SK-N-SH (cell line): ENCODE measurements around the gene FBN1. TPM values are rescaled to one million over a fixed set of nuclear protein-coding genes. Genes with fewer than 3 reads are reported as not detected.

Experiments used
- CTCF ChIA-PET: fragments of 300-600, 350-600 bp; formaldehyde crosslinking; extraction: SDS; loops from one replicate; lab custom pipeline; 2021; lab: Yijun Ruan, JAX
- POLR2A ChIA-PET: fragments of 350-600 bp; sonication (Branson Sonifier 250); formaldehyde crosslinking; extraction: SDS; loops from one replicate; lab custom pipeline; 2020; ENCODE audit warnings: antibody characterized with exemption, inconsistent platforms; lab: Yijun Ruan, JAX
- DNase-seq: peaks from one replicate; pipeline ENCODE4 v3.0.0; 2012
- H2AFZ ChIP-seq: fragments of 200-600 bp; sonication (generic); 2 replicates; pipeline ENCODE4 v1.8.1; 2016; ENCODE audit warnings: antibody characterized with exemption, mild to moderate bottlenecking, low read depth
- H3F3A ChIP-seq: fragments of 200-600 bp; sonication (generic); replicated peaks from 2 replicates; pipeline ENCODE3; 2016; ENCODE audit warnings: antibody characterized with exemption, mild to moderate bottlenecking; ENCODE audit not compliant: insufficient read depth
- H3K27ac ChIP-seq, 2 experiments: fragments of 200-500 bp in 1 of 2; fragments of 200-600 bp in 1 of 2; sonication (Bioruptor generic) in 1 of 2; sonication (generic), shearing (Covaris generic) in 1 of 2; 2 replicates each; pipeline versions ENCODE4 v1.5.1 to v1.6.1; 2014 to 2016; ENCODE audit warnings: low read depth in 2 of 2, inconsistent platforms in 1 of 2, low read length in 1 of 2, mild to moderate bottlenecking in 1 of 2, mixed read lengths in 1 of 2
- H3K27me3 ChIP-seq: fragments of 200-600 bp; sonication (generic), shearing (Covaris generic); 2 replicates; pipeline ENCODE4 v1.6.1; 2016; ENCODE audit warnings: mixed run types; ENCODE audit not compliant: insufficient read depth
- H3K36me3 ChIP-seq, 2 experiments: fragments of 200-500 bp in 1 of 2; fragments of 200-600 bp in 1 of 2; sonication (Bioruptor generic) in 1 of 2; sonication (generic) in 1 of 2; replicated peaks in 1 of 2; 2 replicates each; pipeline versions ENCODE3 to v1.5.1; 2014 to 2016; ENCODE audit warnings: low read length in 1 of 2, mild to moderate bottlenecking in 1 of 2; ENCODE audit not compliant: insufficient read depth in 2 of 2, control insufficient read depth in 1 of 2
- H3K4me1 ChIP-seq, 2 experiments: fragments of 200-500 bp in 1 of 2; fragments of 200-600 bp in 1 of 2; sonication (Bioruptor generic) in 1 of 2; sonication (generic), shearing (Covaris generic) in 1 of 2; 2 replicates each; pipeline versions ENCODE4 v1.5.1 to v1.6.1; 2014 to 2016; ENCODE audit warnings: low read depth in 1 of 2, low read length in 1 of 2, mixed run types in 1 of 2; ENCODE audit not compliant: insufficient read depth in 2 of 2, control insufficient read depth in 1 of 2
- H3K4me2 ChIP-seq: fragments of 200-600 bp; sonication (generic), shearing (Covaris generic); 2 replicates; pipeline ENCODE4 v1.6.1; 2017; ENCODE audit warnings: mixed run types
- H3K4me3 ChIP-seq, 2 experiments: fragments of 200-500 bp in 1 of 2; fragments of 200-600 bp in 1 of 2; sonication (Bioruptor generic) in 1 of 2; sonication (generic), shearing (Covaris generic) in 1 of 2; 2 replicates each; pipeline versions ENCODE4 v1.5.1 to v1.8.1; 2014 to 2016; ENCODE audit warnings: low read depth in 2 of 2, inconsistent platforms in 1 of 2, low read length in 1 of 2, mild to moderate bottlenecking in 1 of 2, mixed read lengths in 1 of 2, moderate library complexity in 1 of 2
- H3K79me2 ChIP-seq: fragments of 200-600 bp; sonication (generic); 2 replicates; pipeline ENCODE4 v1.8.1; 2017; ENCODE audit warnings: mild to moderate bottlenecking; ENCODE audit not compliant: insufficient read depth
- H3K9ac ChIP-seq: fragments of 200-600 bp; sonication (generic); 2 replicates; pipeline ENCODE4 v1.6.1; 2017; ENCODE audit warnings: mixed run types
- H3K9me2 ChIP-seq: fragments of 200-600 bp; sonication (generic); 2 replicates; pipeline ENCODE4 v1.6.1; 2017; ENCODE audit warnings: mixed run types
- H3K9me3 ChIP-seq: fragments of 200-600 bp; sonication (generic); 2 replicates; pipeline ENCODE4 v1.6.1; 2017; ENCODE audit warnings: mixed run types, mild to moderate bottlenecking, moderate library complexity
- H4K20me1 ChIP-seq: fragments of 200-600 bp; sonication (generic); 2 replicates; pipeline ENCODE4 v1.6.1; 2017; ENCODE audit warnings: mild to moderate bottlenecking, mixed run types; ENCODE audit not compliant: insufficient read depth
- EP300 ChIP-seq, 2 experiments: IDR thresholded peaks; 2 replicates each; pipeline versions ENCODE4 v1.4.0 to v1.6.1; 2012; ENCODE audit warnings: borderline replicate concordance in 1 of 2, low read depth in 1 of 2, low read length in 1 of 2
- FOSL2 ChIP-seq: IDR thresholded peaks from 2 replicates; pipeline ENCODE4 v1.4.0; 2012; ENCODE audit warnings: low read depth, mild to moderate bottlenecking, moderate library complexity, borderline replicate concordance
- FOXM1 ChIP-seq: IDR thresholded peaks from 2 replicates; pipeline ENCODE4 v1.4.0; 2012; ENCODE audit warnings: low read depth, mild to moderate bottlenecking
- GATA2 ChIP-seq: sonication (generic); formaldehyde crosslinking; IDR thresholded peaks from 2 replicates; pipeline ENCODE4 v1.5.0; 2020; ENCODE audit warnings: mild to moderate bottlenecking, missing genetic modification reagents
- NFIC ChIP-seq: IDR thresholded peaks from 2 replicates; pipeline ENCODE4 v1.4.0; 2012; ENCODE audit warnings: borderline replicate concordance
- NRF1 ChIP-seq: IDR thresholded peaks from 2 replicates; pipeline ENCODE4 v1.6.1; 2012; ENCODE audit warnings: low read depth, mild to moderate bottlenecking, low read length
- RAD21 ChIP-seq: IDR thresholded peaks from 2 replicates; pipeline ENCODE4 v1.6.1; 2012; ENCODE audit warnings: mild to moderate bottlenecking, low read length
- RFX5 ChIP-seq: IDR thresholded peaks from 2 replicates; pipeline ENCODE4 v1.6.1; 2012; ENCODE audit warnings: mild to moderate bottlenecking, improper control_type of control experiment, low read length
- RXRA ChIP-seq: IDR thresholded peaks from 2 replicates; pipeline ENCODE4 v1.4.0; 2012; ENCODE audit warnings: low read depth, mild to moderate bottlenecking, borderline replicate concordance
- SMC3 ChIP-seq: IDR thresholded peaks from 2 replicates; pipeline ENCODE4 v1.6.1; 2012; ENCODE audit warnings: low read depth, low read length, improper control_type of control experiment
- TAF1 ChIP-seq: IDR thresholded peaks from 2 replicates; pipeline ENCODE4 v1.6.1; 2012; ENCODE audit warnings: low read depth, mild to moderate bottlenecking, low read length, moderate library complexity, borderline replicate concordance
- TCF12 ChIP-seq: IDR thresholded peaks from 2 replicates; pipeline ENCODE4 v1.4.0; 2012
- WGBS: methylation state at CpG from one replicate; pipeline ENCODE4 v1.1.6; 2017; ENCODE audit warnings: low lambda C conversion rate; 5-methylcytosine and 5-hydroxymethylcytosine counted together
- polyA plus RNA-seq, 3 experiments: library from polyadenylated mRNA; depleted of rRNA; stranded (reverse); fragments of >200 nt; gene quantifications; 2 replicates each; pipeline ENCODE4 v1.2.3, GENCODE V29; 2012
- TF ChIP-seq, protein P1 (sequence below): fragments of 150-350 bp; IDR thresholded peaks from 2 replicates; pipeline ENCODE4 v1.6.1; 2016; ENCODE audit warnings: mild to moderate bottlenecking, low read depth, low read length
- TF ChIP-seq, protein P2 (sequence below): IDR thresholded peaks from 2 replicates; pipeline ENCODE4 v1.4.0; 2012; ENCODE audit warnings: low read depth, borderline replicate concordance
- TF ChIP-seq, protein P3 (sequence below): fragments of 150-350 bp; IDR thresholded peaks from 2 replicates; pipeline ENCODE4 v1.6.1; 2017; ENCODE audit warnings: antibody characterized with exemption, low read length, low read depth, borderline replicate concordance
- TF ChIP-seq, protein P4 (sequence below): IDR thresholded peaks from 2 replicates; pipeline ENCODE4 v1.6.1; 2012; ENCODE audit warnings: mild to moderate bottlenecking, low read depth, low read length, moderate library complexity

Gene FBN1
- polyA plus RNA-seq, 1 of the 3 experiments (the other 2 are of a cell fraction) = 248 TPM

DNA sequence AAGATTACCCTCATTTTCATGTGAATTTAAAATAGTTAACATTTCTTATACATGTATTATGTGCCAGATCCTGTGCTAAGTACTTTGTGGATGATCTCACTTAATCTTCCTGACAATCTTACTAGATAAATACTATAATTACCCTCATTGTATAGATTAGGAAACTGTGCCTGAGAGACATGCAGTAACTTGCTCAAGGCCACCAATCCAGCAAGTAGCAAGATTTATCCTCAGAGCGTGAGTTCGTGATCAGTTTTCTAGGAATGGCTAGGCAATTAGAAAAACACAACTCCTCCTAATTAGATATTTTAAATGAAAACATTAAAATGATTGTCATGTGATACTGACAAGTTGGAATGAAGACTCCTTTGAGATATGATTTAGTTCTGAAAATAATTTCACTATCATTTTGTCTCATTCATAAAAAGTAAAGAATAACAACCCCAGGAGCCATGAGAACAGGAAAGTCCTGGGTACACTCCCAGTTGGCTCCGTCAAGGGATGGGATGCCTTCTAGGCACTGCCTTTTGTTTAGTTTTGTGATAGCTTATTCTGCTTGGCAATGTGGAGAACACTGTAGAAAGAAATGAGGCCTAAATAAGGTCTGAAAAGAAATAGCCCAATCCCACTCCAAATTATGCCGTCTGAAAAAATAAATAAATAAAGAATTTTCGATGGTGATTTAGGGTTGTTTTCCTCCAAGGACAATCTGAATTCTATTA is 61.3 kb downstream of the FBN1 start:
- WGBS = 96% methylated on average over 5 of the region's 5 CpGs
- peaks cover 99% of the 10 kb centered on the region for H3K79me2 ChIP-seq
- H3K4me2 ChIP-seq = no peak overlapping the region
- H3K9me2 ChIP-seq = no peaks in the 10 kb centered on the region
- TF ChIP-seq, protein P1, sequence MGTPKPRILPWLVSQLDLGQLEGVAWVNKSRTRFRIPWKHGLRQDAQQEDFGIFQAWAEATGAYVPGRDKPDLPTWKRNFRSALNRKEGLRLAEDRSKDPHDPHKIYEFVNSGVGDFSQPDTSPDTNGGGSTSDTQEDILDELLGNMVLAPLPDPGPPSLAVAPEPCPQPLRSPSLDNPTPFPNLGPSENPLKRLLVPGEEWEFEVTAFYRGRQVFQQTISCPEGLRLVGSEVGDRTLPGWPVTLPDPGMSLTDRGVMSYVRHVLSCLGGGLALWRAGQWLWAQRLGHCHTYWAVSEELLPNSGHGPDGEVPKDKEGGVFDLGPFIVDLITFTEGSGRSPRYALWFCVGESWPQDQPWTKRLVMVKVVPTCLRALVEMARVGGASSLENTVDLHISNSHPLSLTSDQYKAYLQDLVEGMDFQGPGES = no peak
- TF ChIP-seq RXRA (no peak), NFIC (no peak), RFX5 (no peak), TAF1 (no peak), RAD21 (no peak), NRF1 (no peak), FOSL2 (no peak), FOXM1 (no peak), TCF12 (no peak), GATA2 (CRISPR knock-in tag) (no peak), EP300 (IDR thresholded peaks at IDR 0.05; ENCODE audit: borderline replicate concordance in 1 of 2, low read depth in 1 of 2, low read length in 1 of 2) (no peak), SMC3 (no peak)
- TF ChIP-seq, protein P2, sequence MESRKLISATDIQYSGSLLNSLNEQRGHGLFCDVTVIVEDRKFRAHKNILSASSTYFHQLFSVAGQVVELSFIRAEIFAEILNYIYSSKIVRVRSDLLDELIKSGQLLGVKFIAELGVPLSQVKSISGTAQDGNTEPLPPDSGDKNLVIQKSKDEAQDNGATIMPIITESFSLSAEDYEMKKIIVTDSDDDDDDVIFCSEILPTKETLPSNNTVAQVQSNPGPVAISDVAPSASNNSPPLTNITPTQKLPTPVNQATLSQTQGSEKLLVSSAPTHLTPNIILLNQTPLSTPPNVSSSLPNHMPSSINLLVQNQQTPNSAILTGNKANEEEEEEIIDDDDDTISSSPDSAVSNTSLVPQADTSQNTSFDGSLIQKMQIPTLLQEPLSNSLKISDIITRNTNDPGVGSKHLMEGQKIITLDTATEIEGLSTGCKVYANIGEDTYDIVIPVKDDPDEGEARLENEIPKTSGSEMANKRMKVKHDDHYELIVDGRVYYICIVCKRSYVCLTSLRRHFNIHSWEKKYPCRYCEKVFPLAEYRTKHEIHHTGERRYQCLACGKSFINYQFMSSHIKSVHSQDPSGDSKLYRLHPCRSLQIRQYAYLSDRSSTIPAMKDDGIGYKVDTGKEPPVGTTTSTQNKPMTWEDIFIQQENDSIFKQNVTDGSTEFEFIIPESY = no peak
- TF ChIP-seq, protein P3, sequence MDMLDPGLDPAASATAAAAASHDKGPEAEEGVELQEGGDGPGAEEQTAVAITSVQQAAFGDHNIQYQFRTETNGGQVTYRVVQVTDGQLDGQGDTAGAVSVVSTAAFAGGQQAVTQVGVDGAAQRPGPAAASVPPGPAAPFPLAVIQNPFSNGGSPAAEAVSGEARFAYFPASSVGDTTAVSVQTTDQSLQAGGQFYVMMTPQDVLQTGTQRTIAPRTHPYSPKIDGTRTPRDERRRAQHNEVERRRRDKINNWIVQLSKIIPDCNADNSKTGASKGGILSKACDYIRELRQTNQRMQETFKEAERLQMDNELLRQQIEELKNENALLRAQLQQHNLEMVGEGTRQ = no peak
- TF ChIP-seq, protein P4, sequence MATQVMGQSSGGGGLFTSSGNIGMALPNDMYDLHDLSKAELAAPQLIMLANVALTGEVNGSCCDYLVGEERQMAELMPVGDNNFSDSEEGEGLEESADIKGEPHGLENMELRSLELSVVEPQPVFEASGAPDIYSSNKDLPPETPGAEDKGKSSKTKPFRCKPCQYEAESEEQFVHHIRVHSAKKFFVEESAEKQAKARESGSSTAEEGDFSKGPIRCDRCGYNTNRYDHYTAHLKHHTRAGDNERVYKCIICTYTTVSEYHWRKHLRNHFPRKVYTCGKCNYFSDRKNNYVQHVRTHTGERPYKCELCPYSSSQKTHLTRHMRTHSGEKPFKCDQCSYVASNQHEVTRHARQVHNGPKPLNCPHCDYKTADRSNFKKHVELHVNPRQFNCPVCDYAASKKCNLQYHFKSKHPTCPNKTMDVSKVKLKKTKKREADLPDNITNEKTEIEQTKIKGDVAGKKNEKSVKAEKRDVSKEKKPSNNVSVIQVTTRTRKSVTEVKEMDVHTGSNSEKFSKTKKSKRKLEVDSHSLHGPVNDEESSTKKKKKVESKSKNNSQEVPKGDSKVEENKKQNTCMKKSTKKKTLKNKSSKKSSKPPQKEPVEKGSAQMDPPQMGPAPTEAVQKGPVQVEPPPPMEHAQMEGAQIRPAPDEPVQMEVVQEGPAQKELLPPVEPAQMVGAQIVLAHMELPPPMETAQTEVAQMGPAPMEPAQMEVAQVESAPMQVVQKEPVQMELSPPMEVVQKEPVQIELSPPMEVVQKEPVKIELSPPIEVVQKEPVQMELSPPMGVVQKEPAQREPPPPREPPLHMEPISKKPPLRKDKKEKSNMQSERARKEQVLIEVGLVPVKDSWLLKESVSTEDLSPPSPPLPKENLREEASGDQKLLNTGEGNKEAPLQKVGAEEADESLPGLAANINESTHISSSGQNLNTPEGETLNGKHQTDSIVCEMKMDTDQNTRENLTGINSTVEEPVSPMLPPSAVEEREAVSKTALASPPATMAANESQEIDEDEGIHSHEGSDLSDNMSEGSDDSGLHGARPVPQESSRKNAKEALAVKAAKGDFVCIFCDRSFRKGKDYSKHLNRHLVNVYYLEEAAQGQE = no peak
- H4K20me1 ChIP-seq = peaks cover 58% of the 10 kb centered on the region
- no peaks in the 10 kb centered on the region for H3K9me3 ChIP-seq
- DNase-seq = no peak
- no peak overlapping the region for H3K27ac ChIP-seq
- H3K36me3 ChIP-seq = peaks cover 51 to 74% of the 10 kb centered on the region in 2 experiments
- H3K4me3 ChIP-seq = no peak overlapping the region
- ChIA-PET CTCF (no interaction called here), POLR2A (no interaction called here)
- no peak overlapping the region for H3K9ac ChIP-seq
- H3F3A ChIP-seq = peaks cover 27% of the 10 kb centered on the region
- no peaks in the 10 kb centered on the region for H3K27me3 ChIP-seq
- no peak overlapping the region for H2AFZ ChIP-seq
- peaks cover 0 to 27% of the 10 kb centered on the region in 2 experiments; a peak in 2 of 4 replicates for H3K4me1 ChIP-seq
